HG03432 (cell line): ENCODE results near the gene ZNF462.

Source experiments
- ATAC-seq: cut with Tn5 transposase; IDR thresholded peaks from one replicate; pipeline ENCODE4 v1.9.1; 2021; ENCODE audit warnings: mild to moderate bottlenecking, moderate library complexity; ENCODE audit not compliant: unreplicated experiment

Gene ZNF462

GRCh38 chr9:106922026-106922425 lies 59.1 kb downstream of the ZNF462 start:
- ATAC-seq, result no peak

GRCh38 chr9:106925392-106925791 lies 62.4 kb downstream of the ZNF462 start:
- no peak for ATAC-seq

DNA sequence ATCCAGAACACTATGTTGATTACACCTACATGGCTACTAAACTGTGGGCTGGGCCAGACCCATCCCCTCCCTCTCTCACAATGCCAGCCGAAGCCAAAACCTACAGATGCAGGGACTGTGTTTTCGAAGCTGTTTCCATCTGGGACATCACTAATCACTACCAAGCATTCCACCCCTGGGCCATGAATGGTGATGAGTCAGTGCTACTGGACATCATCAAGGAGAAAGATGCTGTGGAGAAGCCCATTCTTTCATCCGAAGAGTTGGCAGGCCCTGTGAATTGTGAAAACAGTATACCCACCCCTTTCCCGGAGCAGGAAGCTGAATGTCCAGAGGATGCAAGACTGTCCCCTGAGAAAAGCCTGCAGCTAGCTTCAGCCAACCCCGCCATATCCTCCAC lies 65.0 kb downstream of the ZNF462 start:
- ATAC-seq, result no peak

GRCh38 chr9:106928350-106928749 lies 65.4 kb downstream of the ZNF462 start:
- no peak for ATAC-seq

GRCh38 chr9:106929471-106930177 lies 66.7 kb downstream of the ZNF462 start:
- ATAC-seq, result no peak

- ATAC-seq, result no peak
Observed at GRCh38 chr9:106930477-106930876, 67.5 kb downstream of the ZNF462 start.

DNA sequence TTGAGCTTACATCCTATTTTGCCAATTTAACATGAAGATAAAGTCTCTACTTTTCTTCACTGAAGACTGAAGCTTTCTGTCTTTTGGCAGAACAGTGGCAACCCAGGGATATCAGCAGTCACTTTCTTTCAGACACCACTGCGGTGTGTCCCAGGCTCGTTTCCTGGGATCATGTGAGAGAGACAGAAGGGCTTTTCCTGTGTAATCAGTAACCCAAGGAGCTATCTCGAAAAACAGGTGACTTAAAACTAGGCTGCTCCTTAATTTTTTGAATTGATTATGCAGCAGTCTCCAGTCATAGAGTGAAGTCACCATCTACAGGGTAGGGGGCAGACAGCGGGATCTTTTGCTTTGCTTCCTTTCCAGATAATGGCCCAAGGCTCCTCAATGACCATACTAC lies 68.5 kb downstream of the ZNF462 start:
- ATAC-seq, result no peak

DNA sequence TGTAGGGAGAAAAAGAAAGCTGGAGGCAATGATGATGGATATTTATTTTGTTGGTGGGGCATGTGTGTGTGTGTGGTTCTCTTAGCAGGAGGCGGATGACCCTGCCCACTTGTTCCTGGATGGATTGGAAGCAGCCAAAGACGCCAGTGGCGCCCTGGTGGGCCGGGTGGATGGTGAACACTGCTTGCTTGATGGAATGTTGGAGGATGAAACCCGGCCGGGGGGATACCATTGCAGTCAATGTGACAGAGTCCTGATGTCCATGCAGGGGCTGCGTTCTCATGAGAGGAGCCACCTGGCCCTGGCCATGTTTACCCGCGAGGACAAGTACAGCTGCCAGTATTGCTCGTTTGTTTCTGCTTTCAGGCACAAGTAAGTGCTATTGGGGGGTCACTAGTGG lies 69.2 kb downstream of the ZNF462 start:
- ATAC-seq, result no peak

DNA sequence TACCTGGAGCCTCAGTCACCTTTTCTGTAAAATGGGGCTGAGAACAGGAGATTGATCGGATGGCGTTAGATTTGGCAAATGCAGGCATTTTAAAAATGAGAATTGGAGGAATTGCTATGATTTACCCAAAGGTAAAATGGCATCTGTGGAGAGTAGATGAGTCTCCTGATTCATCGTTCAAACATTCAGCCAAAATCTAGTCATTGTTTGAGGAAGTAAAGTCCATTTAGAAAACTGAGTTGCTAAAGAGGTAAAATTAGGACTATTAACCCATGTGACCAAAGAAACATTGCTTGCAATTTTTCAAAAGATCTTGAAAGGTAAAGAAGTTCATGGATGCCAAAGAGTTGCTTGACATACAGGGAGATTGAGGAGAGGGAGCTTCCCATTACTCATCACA lies 69.7 kb downstream of the ZNF462 start:
- no peak for ATAC-seq

DNA sequence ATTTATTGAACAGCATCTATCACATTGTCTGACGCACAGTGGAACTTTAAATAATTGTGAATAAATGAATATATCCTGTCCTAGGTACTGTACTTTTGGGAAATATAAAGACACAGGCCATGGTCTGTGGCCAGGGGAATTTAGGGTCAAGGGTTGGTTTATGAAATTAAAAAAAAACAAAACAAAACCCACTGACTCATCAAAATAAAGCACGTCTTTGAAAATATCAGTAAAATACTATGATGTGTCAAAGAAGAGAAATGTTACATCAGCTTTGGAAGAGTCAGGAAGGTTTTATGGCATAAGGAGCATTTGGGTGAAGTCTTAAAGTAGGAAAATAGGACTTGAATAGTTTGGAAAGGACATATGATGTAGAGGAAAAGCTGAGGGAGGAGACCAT lies 70.5 kb downstream of the ZNF462 start:
- ATAC-seq, result no peak

DNA sequence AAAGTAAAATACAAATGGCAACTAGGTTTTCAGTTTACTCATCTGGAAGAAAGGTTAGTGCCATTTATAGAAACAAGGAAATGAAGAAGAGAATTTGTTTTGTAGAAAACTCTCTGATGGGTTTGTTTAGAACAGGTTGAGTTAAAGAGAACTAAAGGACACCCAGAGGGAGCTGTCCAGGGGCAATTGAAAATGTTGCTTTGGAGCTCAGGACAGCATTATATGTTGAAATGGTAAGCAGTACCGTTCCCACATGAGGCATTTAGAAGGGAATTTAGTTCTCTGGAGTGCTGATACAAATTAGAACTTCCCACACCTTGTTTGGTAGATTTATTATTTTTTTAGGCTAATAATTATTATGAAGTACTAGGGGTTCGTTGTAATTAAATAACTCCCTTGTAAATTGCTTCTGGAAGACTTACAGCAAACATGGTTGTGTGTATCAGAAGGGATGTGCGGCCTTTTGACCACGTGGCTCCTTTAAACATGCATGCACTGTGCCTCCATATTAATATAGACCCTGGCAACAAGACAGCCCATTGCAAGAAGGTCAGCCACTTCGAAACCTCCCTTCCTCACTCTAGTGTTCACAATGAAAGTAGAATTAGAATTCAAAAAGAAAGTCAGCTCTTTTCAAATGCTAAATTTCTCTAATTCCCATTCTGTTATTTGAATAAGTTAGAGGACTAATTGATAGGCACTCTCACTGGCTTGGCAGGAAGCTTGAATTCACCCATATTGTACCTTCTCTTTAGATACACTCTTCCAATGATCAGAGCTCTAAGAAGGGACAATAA lies 71.7 kb downstream of the ZNF462 start:
- no peak for ATAC-seq

DNA sequence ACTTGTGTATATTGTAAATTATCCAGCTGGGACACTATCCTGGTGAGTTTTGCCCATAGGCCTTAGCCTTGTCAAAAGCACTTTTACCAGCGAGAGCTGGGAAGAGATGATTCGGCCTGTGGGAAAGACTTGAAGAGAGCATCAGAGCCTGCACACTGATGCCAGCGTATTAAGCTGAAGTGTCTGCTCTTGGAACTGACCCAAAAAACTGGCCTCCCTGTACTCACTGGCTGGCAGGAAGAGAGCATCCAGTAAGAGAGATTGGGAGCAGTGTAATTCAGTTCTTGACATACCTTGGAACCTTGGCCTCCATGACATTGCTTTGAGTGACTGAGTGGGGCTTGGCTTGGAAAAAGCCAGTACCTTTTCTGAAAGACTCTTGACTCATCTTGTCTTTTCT lies 73.7 kb downstream of the ZNF462 start:
- no peak for ATAC-seq

DNA sequence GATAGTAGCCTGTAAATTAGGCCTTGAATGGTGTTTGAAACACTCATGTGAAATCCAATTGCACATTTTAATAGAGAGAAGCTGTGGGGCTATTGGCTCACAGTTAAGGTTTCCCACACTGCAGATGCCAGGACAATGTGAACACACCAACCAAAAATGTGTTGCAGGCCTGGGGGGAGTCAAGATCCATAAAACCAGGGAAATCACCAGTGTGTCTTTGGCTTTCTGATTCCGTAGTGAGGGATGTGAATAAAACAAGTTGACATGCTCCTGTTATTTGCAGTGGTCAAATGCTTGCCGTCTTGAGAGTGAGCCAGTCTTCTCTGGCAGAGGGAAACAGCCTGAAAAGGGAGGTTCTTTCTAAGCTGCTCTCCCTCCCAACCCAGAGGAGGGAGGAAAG lies 79.0 kb downstream of the ZNF462 start:
- ATAC-seq, result no peak

DNA sequence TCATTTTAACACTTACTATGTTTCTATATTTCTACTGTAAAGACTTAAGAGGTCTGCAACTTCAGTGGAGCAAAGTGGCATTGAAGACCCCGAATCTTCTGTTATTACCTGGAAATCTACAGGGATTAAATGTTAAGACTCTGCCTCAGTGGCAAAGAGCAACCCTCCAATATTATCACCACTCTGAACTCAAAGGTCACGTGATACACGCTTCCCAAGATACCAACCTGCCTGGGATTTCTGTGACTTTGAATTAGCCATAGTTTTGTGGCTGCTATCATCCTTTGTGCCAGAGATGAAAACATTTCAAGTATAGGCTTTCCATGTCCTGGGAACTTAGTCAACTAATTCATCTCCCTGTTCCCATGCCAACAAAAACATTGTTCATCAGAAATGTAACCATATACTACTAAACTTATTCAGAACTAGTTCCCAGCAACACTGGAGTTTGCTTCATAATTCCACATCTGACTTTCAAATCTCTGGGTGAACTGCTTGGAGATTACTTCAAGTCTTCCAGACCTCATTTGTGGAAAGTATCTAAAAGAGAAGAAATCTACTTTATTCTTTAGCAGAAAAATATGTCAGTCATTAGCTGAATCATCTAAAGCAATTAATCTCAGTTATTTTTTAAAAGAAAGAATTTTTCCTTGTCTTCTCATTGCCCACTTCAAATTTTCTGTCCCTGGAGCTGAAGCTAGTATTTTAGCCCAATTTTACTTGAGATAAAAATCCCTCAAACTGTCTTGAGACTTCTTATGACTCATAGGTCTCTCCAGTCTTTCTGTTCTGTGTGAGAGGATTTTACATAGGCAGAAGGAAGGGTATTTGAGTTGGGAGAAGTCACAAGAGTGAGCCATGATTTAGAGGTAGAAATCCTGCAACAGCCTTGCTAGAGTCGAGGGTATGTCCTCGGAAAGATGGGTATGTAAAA lies 83.0 kb downstream of the ZNF462 start:
- ATAC-seq, result no peak

DNA sequence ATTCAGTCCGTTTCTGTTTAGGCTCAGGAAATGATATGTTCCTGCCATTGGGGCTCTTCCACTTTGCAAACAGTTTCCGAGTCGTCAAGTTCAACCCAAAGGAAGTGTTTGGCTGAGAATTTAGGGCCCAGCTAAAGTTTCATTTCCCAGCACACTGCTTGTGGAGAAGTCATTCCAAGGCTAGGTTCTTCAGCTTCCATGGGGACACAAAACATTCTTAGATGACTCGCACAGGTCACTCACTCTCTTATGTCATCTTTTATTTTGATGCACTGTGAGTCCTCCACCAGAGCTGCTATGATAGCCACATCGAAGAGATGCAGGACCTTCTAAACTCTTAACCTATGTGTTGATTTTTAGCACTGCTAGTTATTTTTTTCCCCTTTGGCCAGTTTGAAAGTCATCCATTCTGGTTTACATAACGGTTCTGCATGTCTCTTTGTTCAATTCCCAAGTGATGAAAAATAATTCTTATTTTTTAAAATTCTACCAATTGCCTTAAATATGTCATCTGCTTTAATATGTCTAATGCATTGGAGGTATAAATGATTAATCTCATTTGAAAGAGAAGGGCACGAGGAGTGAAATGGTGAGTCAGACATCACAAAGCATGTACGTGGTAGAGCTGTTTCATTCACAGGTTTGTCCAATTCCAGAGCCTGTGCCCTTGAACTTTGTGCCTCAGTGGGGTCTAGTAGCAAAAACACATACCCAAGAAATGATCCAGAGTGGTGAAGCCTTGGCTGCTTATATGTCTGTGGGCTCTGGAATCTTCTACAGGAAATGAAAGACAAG lies 84.3 kb downstream of the ZNF462 start:
- no peak for ATAC-seq

- no peak for ATAC-seq
Observed at GRCh38 chr9:106953174-106953573, 90.2 kb downstream of the ZNF462 start.

DNA sequence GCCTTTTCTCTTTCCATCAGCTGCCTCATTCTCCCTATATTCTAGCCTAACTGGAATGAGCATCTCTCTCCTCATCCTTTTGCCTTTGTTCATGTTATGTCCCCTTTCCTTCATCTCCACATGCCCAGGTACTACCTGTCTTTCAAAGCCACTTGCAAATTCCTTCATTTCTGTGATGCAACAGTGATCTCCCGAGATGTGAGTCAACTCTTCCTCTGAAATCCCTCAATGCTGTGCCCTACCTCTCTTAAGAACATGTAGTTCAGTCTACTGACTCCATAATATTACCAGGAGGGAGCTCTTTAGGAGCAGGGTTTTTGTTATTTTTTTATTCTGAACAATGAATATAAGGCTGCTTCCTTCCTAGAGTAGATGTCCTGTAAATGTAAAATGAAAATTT lies 91.6 kb downstream of the ZNF462 start:
- ATAC-seq, result no peak

- no peak for ATAC-seq
Observed at GRCh38 chr9:106954974-106955850, 92.2 kb downstream of the ZNF462 start.

DNA sequence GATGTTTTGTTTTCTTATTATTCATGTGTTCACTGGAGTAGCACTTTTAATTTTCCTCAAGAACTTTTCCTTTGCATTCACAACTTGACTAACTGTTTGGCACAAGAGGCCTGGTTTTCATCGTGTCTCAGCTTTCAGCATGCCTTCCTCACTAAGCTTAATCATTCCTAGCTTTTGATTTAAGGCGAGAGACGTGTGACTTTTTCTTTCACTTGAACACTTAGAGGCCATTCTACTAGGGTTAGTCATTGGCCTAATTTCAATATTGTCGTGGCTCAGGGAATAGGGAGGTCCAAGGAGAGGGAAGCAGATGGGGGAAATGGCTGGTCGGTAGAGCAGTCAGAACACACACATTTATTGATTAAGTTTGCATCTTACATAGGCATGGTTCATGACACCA lies 94.0 kb downstream of the ZNF462 start:
- no peak for ATAC-seq
